KOPT-K1 (cell line): Measurements from ENCODE around the gene FOXN3.
A peak's percentile ranks its signal among the peaks of the same experiment; 100 is the strongest.

ENCODE experiments used
- H3K27ac ChIP-seq: fragments of 200-600 bp; sonication (generic); 2 replicates; pipeline ENCODE4 v1.5.1; 2016; ENCODE audit warnings: antibody characterized with exemption, mild to moderate bottlenecking, low read depth, low read length; ENCODE audit not compliant: poor library complexity, severe bottlenecking
- H3K36me3 ChIP-seq: fragments of 200-600 bp; sonication (generic); 2 replicates; pipeline ENCODE4 v1.5.1; 2017; ENCODE audit warnings: antibody characterized with exemption, mild to moderate bottlenecking, low read length, moderate library complexity; ENCODE audit not compliant: insufficient read depth
- H3K9me3 ChIP-seq: fragments of 200-600 bp; sonication (generic); 2 replicates; pipeline ENCODE4 v1.5.1; 2017; ENCODE audit warnings: antibody characterized with exemption, low read length, mild to moderate bottlenecking; ENCODE audit not compliant: insufficient read depth, poor library complexity, severe bottlenecking

The FOXN3 gene

GRCh38 chr14:89405712-89406111 is 11.3 kb downstream of the FOXN3 start:
- H3K36me3 ChIP-seq = peaks cover 49% of the 10 kb centered on the region
- H3K27ac ChIP-seq = no peak overlapping the region
- H3K9me3 ChIP-seq = no peaks in the 10 kb centered on the region

GRCh38 chr14:89402363-89402762 is 14.7 kb downstream of the FOXN3 start:
- peaks cover 27% of the 10 kb centered on the region for H3K36me3 ChIP-seq
- no peak overlapping the region for H3K27ac ChIP-seq
- no peaks in the 10 kb centered on the region for H3K9me3 ChIP-seq

- Histone ChIP-seq H3K9me3 (no peaks in the 10 kb centered on the region), H3K27ac (no peak overlapping the region), H3K36me3 (peaks cover 22% of the 10 kb centered on the region)
Measured at GRCh38 chr14:89401761-89402160, 15.3 kb downstream of the FOXN3 start.

DNA sequence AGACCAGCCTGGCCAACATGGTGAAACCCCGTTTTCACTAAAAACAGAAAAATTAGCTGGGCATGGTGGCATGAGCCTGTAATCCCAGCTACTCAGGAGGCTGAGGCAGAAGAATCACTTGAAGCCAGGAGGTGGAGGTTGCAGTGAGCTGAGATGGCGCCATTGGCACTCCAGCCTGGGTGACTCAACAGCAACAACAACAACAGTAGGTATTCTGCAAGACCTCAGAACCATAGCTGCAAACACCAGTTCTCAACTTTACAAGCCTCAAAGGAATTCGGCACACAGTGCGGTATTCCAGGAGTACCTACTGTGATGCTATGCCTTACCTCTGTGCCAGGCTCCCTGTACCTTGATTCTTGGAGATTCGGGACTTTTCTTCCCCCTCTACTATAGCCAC is 15.8 kb downstream of the FOXN3 start:
- H3K36me3 ChIP-seq = peaks cover 17% of the 10 kb centered on the region
- no peak overlapping the region for H3K27ac ChIP-seq
- H3K9me3 ChIP-seq = no peaks in the 10 kb centered on the region

GRCh38 chr14:89400529-89400928 is 16.5 kb downstream of the FOXN3 start:
- Histone ChIP-seq H3K9me3 (no peaks in the 10 kb centered on the region), H3K36me3 (0 out of 2 replicates have a peak, but pooled peaks cover 12% of the 10 kb centered on the region), H3K27ac (no peak overlapping the region)

DNA sequence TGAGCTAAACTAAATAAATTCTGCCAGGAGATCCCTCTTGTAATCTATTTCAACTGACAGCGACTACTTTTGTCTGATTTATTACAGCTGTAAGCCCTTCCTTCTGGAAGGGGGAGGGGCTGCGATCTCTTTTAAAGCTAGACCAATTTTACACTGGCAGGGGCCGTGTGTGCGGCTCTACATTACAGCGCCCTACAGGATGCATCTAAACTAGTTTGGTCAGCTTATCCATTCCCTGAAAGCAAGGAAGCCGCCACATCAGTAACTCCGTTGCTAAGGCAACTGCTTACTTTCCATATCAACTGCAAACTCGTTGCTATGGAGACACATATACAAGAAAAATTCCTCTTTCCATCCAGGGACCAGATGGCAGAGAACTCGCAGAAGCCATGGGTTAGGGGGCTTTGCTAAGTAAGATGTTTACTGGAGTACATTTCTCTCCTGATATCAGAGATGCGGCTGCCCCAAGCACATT is 17.4 kb downstream of the FOXN3 start:
- Histone ChIP-seq H3K9me3 (no peaks in the 10 kb centered on the region), H3K27ac (no peak overlapping the region), H3K36me3 (0 out of 2 replicates have a peak, but pooled peaks cover 6% of the 10 kb centered on the region)

DNA sequence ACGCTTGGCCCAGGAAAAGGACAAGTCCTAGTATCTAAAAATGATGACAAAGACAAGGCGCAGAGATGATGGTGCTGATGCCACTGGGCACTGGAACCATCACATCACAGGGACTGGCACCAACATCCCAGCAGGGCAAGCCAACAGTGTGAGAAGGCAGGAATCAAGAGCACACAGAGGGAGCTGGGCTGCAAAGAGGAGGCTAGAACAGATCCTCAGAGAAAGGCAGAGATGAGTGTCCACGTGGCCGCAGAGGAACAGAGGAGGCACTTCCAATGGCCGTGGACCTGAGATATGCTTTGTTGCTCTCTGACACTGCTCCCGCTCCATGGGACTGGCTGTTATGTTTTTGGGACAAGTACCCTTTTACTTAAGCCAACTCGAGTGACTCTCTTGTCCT is 17.9 kb downstream of the FOXN3 start:
- H3K27ac ChIP-seq = no peak overlapping the region
- no peaks in the 10 kb centered on the region for H3K9me3 ChIP-seq
- 0 out of 2 replicates have a peak, but pooled peaks cover 4% of the 10 kb centered on the region for H3K36me3 ChIP-seq

DNA sequence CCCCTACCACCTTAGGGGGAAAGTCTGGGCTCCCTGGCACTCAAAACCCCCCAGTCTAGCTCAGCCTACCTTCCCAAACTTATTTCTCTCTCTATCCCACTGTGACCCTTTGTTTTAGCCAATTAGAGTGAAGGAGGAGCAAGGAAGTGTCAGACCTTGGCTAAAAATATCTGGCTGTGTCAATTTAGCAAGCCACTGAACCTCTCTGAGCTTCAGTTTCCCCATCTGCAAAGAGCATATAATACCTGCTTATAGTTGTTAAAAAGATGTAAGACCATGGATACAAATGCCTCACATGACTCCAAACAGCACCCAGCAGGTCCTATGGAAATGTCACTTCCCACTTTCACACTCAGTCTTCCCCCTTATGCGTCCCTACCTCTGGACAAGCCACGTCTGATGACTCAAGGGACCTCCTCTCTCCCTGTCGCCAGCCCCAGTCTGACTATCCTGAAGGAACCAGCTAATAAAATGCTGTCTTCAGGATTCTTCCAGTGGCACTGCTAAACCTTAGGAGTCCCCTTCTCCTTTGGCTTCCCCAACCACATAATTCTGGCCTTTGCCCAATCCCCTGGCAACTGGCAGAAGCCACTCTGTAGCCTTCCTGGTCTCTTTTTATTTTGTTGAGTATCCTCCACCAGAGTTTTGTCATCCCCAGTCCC is 19.3 kb downstream of the FOXN3 start:
- Histone ChIP-seq H3K9me3 (no peaks in the 10 kb centered on the region), H3K27ac (no peak overlapping the region)

GRCh38 chr14:89394972-89395371 is 22.1 kb downstream of the FOXN3 start:
- H3K9me3 ChIP-seq = no peaks in the 10 kb centered on the region
- no peaks in the 10 kb centered on the region for H3K36me3 ChIP-seq
- H3K27ac ChIP-seq = no peak overlapping the region

More for the DNA sequence above, 19.3 kb downstream of the FOXN3 start:
- no peaks in the 10 kb centered on the region for H3K36me3 ChIP-seq

GRCh38 chr14:89393222-89393745 is 23.7 kb downstream of the FOXN3 start:
- Histone ChIP-seq H3K36me3 (no peaks in the 10 kb centered on the region), H3K9me3 (no peaks in the 10 kb centered on the region), H3K27ac (peak overlapping the region; percentile 50)

DNA sequence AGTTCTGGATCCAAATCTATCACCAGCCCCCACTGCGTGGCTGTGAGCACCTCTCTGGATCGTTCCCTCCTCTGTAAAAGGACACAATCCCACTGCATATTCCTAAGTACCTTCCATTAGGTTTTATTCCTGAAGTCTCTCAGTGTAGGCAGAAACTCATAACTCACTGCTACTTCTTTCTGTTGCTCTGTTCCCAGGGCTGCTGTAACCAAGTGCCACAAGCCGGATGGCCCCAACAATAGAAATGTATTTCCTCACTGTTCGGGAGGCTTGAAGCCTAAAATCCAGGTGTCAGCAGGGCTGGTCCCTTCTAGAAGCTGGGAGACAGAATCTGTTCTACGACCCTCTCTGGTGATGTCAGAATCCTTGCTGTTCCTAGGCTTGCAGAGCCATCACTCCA is 24.9 kb downstream of the FOXN3 start:
- H3K36me3 ChIP-seq = no peaks in the 10 kb centered on the region
- no peak overlapping the region for H3K27ac ChIP-seq
- H3K9me3 ChIP-seq = no peaks in the 10 kb centered on the region

DNA sequence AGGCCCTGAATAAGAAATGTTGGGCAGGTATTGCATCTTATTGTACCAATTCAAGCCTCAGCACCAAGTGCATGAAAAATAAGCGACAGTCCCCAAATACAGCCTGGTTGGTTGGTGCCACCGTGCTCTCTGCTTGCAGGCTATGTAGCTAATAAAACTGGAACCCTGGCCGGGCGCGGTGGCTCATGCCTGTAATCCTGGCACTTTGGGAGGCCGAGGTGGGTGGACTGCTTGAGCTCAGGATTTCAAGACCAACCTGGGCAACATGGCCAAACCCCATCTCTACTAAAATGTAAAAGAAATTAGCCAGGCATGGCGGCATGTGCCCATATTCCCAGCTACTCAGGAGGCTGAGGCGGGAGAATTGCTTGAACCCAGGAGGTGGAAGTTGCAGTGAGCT is 25.5 kb downstream of the FOXN3 start:
- Histone ChIP-seq H3K27ac (no peak overlapping the region), H3K9me3 (no peaks in the 10 kb centered on the region), H3K36me3 (no peaks in the 10 kb centered on the region)

DNA sequence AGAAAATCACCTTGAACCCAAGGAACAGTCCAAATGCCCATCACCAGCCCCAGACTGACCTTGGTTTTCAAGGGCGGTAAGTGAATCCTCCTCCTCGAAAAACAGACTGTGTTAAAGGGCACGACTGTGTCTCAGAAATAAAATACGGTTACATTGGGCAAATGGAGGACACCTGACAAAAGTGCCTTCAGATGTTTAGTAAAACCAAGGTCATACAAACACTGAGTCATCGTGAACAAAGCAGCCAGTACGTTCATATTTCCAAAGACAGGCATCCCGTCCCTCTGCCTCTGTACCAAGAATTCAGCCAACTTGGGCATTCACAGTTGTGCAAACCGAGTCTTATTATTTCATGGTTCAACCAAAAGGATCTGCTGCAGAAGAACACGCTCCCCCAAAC is 25.9 kb downstream of the FOXN3 start:
- no peaks in the 10 kb centered on the region for H3K36me3 ChIP-seq
- no peaks in the 10 kb centered on the region for H3K9me3 ChIP-seq
- H3K27ac ChIP-seq = no peak overlapping the region

- Histone ChIP-seq H3K27ac (no peak overlapping the region), H3K9me3 (no peaks in the 10 kb centered on the region), H3K36me3 (no peaks in the 10 kb centered on the region)
Measured at GRCh38 chr14:89388853-89389252, 28.2 kb downstream of the FOXN3 start.

- Histone ChIP-seq H3K36me3 (no peaks in the 10 kb centered on the region), H3K9me3 (no peaks in the 10 kb centered on the region), H3K27ac (no peak overlapping the region)
Measured at GRCh38 chr14:89387922-89388685, 28.9 kb downstream of the FOXN3 start.
